ENCODE data around the gene WDR37. TPM values are rescaled to one million over a fixed set of nuclear protein-coding genes. Genes with fewer than 3 reads are reported as not detected.

The WDR37 gene
- total and polyA plus RNA-seq, 10 of the 15 experiments (the other 5 are each of a cell fraction or from before 2014, with no cell fraction given): 1.9 to 11.1 (median 7.1) TPM

DNA sequence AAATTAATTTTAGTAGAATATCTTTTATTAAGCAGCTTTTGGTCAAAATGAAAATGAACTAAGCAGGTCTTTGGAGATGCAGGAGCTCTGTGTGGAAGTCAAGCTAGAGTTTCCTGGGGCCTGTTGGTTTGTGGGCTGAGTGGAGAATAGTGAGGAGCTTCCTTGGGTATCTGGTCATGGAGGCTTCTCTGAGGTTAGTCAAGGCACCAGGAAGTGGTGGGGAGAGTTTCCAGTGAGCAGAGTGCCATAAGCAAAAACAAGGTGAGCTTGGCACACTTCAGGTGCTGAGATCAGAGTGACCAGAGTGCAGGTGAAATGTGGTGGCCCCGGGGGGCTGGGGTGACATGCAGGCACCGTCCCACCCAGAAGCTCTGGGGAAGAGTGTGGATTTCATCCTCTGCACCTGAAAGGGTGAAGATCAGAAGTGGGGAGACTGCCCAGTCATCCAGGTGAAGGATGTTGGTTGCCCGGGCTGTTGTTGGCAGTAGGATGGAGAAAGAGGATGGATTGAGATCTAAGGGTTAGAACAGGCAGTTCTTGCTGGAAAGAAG is 77.4 kb downstream of the WDR37 start (continued):
- TF ChIP-seq, protein P1, sequence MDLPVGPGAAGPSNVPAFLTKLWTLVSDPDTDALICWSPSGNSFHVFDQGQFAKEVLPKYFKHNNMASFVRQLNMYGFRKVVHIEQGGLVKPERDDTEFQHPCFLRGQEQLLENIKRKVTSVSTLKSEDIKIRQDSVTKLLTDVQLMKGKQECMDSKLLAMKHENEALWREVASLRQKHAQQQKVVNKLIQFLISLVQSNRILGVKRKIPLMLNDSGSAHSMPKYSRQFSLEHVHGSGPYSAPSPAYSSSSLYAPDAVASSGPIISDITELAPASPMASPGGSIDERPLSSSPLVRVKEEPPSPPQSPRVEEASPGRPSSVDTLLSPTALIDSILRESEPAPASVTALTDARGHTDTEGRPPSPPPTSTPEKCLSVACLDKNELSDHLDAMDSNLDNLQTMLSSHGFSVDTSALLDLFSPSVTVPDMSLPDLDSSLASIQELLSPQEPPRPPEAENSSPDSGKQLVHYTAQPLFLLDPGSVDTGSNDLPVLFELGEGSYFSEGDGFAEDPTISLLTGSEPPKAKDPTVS (IDR thresholded peaks at IDR 0.05; ENCODE audit: low read depth, low read length): no peak

- Histone ChIP-seq H3K27me3 (replicated peaks in 1 of 2; ENCODE audit: control insufficient read depth in 2 of 2, insufficient read depth in 2 of 2, low read length in 1 of 2) (no peaks in the 10 kb centered on the region), H4K20me1 (ENCODE audit: control insufficient read depth, insufficient read depth) (no peaks in the 10 kb centered on the region), H3K4me1 (ENCODE audit: control insufficient read depth, insufficient read depth, low read length) (no peaks in the 10 kb centered on the region), H3K36me3 (ENCODE audit: control insufficient read depth in 2 of 2, insufficient read depth in 2 of 2, low read length in 1 of 2) (peaks cover 6 to 10% of the 10 kb centered on the region in 2 experiments; a peak in 3 of 4 replicates), H3K4me2 (ENCODE audit: control insufficient read depth, insufficient read depth) (no peak overlapping the region), H3K9ac (ENCODE audit: control insufficient read depth, insufficient read depth, low read length) (no peak overlapping the region), H3K4me3 (no peak overlapping the region), H3K79me2 (ENCODE audit: control insufficient read depth, insufficient read depth, low read length) (no peaks in the 10 kb centered on the region), H3K9me3 (replicated peaks; ENCODE audit: control insufficient read depth, insufficient read depth, low read length) (peaks cover 2% of the 10 kb centered on the region; the same call in 2 of the 3 replicates), H3K27ac (ENCODE audit: control insufficient read depth, insufficient read depth) (no peak overlapping the region), H2AFZ (ENCODE audit: control insufficient read depth, low read depth, low read length) (no peak overlapping the region)
- in situ Hi-C loops (cut with MboI): no loop called here
- TF ChIP-seq IRF3 (IDR thresholded peaks at IDR 0.05): no peak
- TF ChIP-seq NFYA (IDR thresholded peaks at IDR 0.05; ENCODE audit: borderline replicate concordance, low read depth, low read length): no peak
- no peak for TF ChIP-seq HDAC6 (IDR thresholded peaks at IDR 0.05; ENCODE audit: unreplicated experiment)
- TF ChIP-seq FOXK2 (IDR thresholded peaks at IDR 0.05): no peak
- TF ChIP-seq, protein P2, sequence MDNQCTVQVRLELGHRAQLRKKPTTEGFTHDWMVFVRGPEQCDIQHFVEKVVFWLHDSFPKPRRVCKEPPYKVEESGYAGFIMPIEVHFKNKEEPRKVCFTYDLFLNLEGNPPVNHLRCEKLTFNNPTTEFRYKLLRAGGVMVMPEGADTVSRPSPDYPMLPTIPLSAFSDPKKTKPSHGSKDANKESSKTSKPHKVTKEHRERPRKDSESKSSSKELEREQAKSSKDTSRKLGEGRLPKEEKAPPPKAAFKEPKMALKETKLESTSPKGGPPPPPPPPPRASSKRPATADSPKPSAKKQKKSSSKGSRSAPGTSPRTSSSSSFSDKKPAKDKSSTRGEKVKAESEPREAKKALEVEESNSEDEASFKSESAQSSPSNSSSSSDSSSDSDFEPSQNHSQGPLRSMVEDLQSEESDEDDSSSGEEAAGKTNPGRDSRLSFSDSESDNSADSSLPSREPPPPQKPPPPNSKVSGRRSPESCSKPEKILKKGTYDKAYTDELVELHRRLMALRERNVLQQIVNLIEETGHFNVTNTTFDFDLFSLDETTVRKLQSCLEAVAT (IDR thresholded peaks at IDR 0.05): no peak
- TF ChIP-seq RUNX3 (IDR thresholded peaks at IDR 0.05; ENCODE audit: low read length): no peak
- TF ChIP-seq EZH2 (IDR thresholded peaks at IDR 0.05; ENCODE audit: borderline replicate concordance, control insufficient read depth, low read depth, low read length): no peak
- TF ChIP-seq, protein P3, sequence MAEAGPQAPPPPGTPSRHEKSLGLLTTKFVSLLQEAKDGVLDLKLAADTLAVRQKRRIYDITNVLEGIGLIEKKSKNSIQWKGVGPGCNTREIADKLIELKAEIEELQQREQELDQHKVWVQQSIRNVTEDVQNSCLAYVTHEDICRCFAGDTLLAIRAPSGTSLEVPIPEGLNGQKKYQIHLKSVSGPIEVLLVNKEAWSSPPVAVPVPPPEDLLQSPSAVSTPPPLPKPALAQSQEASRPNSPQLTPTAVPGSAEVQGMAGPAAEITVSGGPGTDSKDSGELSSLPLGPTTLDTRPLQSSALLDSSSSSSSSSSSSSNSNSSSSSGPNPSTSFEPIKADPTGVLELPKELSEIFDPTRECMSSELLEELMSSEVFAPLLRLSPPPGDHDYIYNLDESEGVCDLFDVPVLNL (IDR thresholded peaks at IDR 0.05; ENCODE audit: low read depth, low read length): no peak
- TF ChIP-seq SMAD1 (IDR thresholded peaks at IDR 0.05; ENCODE audit: low read depth, partially characterized antibody): no peak
- no peak for TF ChIP-seq POLR2AphosphoS5 (IDR thresholded peaks at IDR 0.05; ENCODE audit: low read length)
- TF ChIP-seq BCL11A (IDR thresholded peaks at IDR 0.05; ENCODE audit: low read depth, low read length): no peak
- no peak for TF ChIP-seq IRF4 (IDR thresholded peaks at IDR 0.05; ENCODE audit: low read depth, low read length)
- RAD21 ChIA-PET (ENCODE audit: unreplicated experiment): no interaction called here
- no TSS peak for BruUV-seq (replicated peaks)
- SMC1A ChIA-PET (ENCODE audit: uncharacterized antibody, unreplicated experiment): interaction anchor here (1.0 kb wide), 1 partner anchor 100 kb away, joined by 3 read pairs; no protein-coding TSS in a partner anchor
- CTCF ChIA-PET: no interaction called here
- intact Hi-C loops (cut with micrococcal nuclease; ENCODE audit: unreplicated experiment): no loop called here
- DNase-seq (ENCODE audit: low read depth, low spot score) (no peak), FAIRE-seq (no peak), ATAC-seq (no peak)
- 85% methylated on average over 2 of the region's 2 CpGs for WGBS (ENCODE audit: insufficient coverage, insufficient replicate concordance, low lambda C conversion rate, missing lambda C conversion rate)
- POLR2A ChIA-PET: no interaction called here
Measured at GRCh38 chr10:1134156-1134555, 78.0 kb downstream of the WDR37 start.

All from GM12878 (cell line).